Neural cell (in vitro differentiated cells): ENCODE results near the gene PPP4R3A. TPM values are rescaled to one million over a fixed set of nuclear protein-coding genes. Genes with fewer than 3 reads are reported as not detected.

Experiments
- H2AFZ ChIP-seq: fragments of 200-600, 300-800 bp; sonication (generic), shearing (Covaris generic); 2 replicates; pipeline ENCODE4 v1.6.0; 2014; ENCODE audit warnings: low read depth, mild to moderate bottlenecking, antibody characterized with exemption, low read length, moderate library complexity
- H3F3A ChIP-seq: fragments of 200-600 bp; shearing (Covaris generic); 2 replicates; pipeline ENCODE4 v1.6.1; 2016; ENCODE audit warnings: mild to moderate bottlenecking, moderate library complexity, mixed read lengths, antibody characterized with exemption, low read length; ENCODE audit not compliant: insufficient read depth, poor library complexity, severe bottlenecking
- H3K27ac ChIP-seq: fragments of 200-600, 300-800 bp; sonication (generic), shearing (Covaris generic); 2 replicates; pipeline ENCODE4 v1.5.1; 2014; ENCODE audit warnings: mild to moderate bottlenecking, low read length, moderate library complexity
- H3K27me3 ChIP-seq: fragments of 300-800, 200-600 bp; sonication (generic), shearing (Covaris generic); 2 replicates; pipeline ENCODE4 v1.6.0; 2014; ENCODE audit warnings: mild to moderate bottlenecking, low read depth, low read length, moderate library complexity; ENCODE audit not compliant: insufficient read depth
- H3K36me3 ChIP-seq: fragments of 300-800, 200-600 bp; sonication (generic), shearing (Covaris generic); 2 replicates; pipeline ENCODE4 v1.5.1; 2014; ENCODE audit warnings: mild to moderate bottlenecking, antibody characterized with exemption, low read length, moderate library complexity; ENCODE audit not compliant: insufficient read depth
- H3K4me2 ChIP-seq: fragments of 300-800, 200-600 bp; sonication (generic), shearing (Covaris generic); 2 replicates; pipeline ENCODE4 v1.6.0; 2014; ENCODE audit warnings: mild to moderate bottlenecking, low read length
- H3K4me3 ChIP-seq: fragments of 300-800, 200-600 bp; sonication (generic), shearing (Covaris generic); 2 replicates; pipeline ENCODE4 v1.5.1; 2014; ENCODE audit warnings: mild to moderate bottlenecking, low read length, moderate library complexity
- H3K79me2 ChIP-seq: fragments of 200-600 bp; shearing (Covaris generic); replicated peaks from 2 replicates; pipeline ENCODE4 v1.6.0; 2014; ENCODE audit warnings: mild to moderate bottlenecking, low read length, moderate library complexity; ENCODE audit not compliant: insufficient read depth
- H3K9ac ChIP-seq: fragments of 300-800, 200-600 bp; sonication (generic), shearing (Covaris generic); 2 replicates; pipeline ENCODE4 v1.6.1; 2016; ENCODE audit warnings: mild to moderate bottlenecking, low read length, mixed read lengths
- H3K9me2 ChIP-seq: fragments of 200-600 bp; shearing (Covaris generic); 2 replicates; pipeline ENCODE4 v1.6.1; 2016; ENCODE audit warnings: mild to moderate bottlenecking, low read length, mixed read lengths; ENCODE audit not compliant: insufficient read depth
- H3K9me3 ChIP-seq: fragments of 200-600, 300-800 bp; sonication (generic), shearing (Covaris generic); 2 replicates; pipeline ENCODE4 v1.6.1; 2016; ENCODE audit warnings: mild to moderate bottlenecking, mixed run types, low read length, moderate library complexity, mixed read lengths
- H4K20me1 ChIP-seq: fragments of 200-600 bp; shearing (Covaris generic); 2 replicates; pipeline ENCODE4 v1.6.1; 2016; ENCODE audit warnings: mild to moderate bottlenecking, mixed run types; ENCODE audit not compliant: insufficient read depth
- CTCF ChIP-seq: fragments of 450-650 bp; IDR thresholded peaks from 2 replicates; pipeline ENCODE4 v1.5.1; 2014; ENCODE audit warnings: antibody characterized with exemption, mild to moderate bottlenecking, moderate library complexity; ENCODE audit not compliant: poor library complexity, severe bottlenecking
- EP300 ChIP-seq: fragments of 450-650 bp; conservative IDR thresholded peaks from 2 replicates; pipeline ENCODE4 v1.6.1; 2014; ENCODE audit warnings: antibody characterized with exemption, mild to moderate bottlenecking, moderate library complexity; ENCODE audit not compliant: poor library complexity, severe bottlenecking
- EZH2 ChIP-seq: fragments of 200-600, 300-800 bp; shearing (Covaris generic), sonication (generic); IDR thresholded peaks from 2 replicates; pipeline ENCODE4 v1.6.1; 2014; ENCODE audit warnings: antibody characterized with exemption, low read length, borderline replicate concordance, mild to moderate bottlenecking; ENCODE audit not compliant: insufficient read depth, poor library complexity, severe bottlenecking
- MXI1 ChIP-seq: fragments of 450-650 bp; conservative IDR thresholded peaks from 2 replicates; pipeline ENCODE4 v1.6.1; 2014; ENCODE audit warnings: antibody characterized with exemption, mild to moderate bottlenecking; ENCODE audit not compliant: poor library complexity, severe bottlenecking
- POLR2AphosphoS5 ChIP-seq: IDR thresholded peaks from 2 replicates; pipeline ENCODE4 v1.6.1; 2012
- RAD21 ChIP-seq: fragments of 450-650 bp; conservative IDR thresholded peaks from 2 replicates; pipeline ENCODE4 v1.6.1; 2014; ENCODE audit warnings: antibody characterized with exemption, mild to moderate bottlenecking, moderate library complexity
- REST ChIP-seq: IDR thresholded peaks from 2 replicates; pipeline ENCODE4 v1.6.1; 2012; ENCODE audit warnings: borderline replicate concordance
- SMC3 ChIP-seq: fragments of 450-650 bp; conservative IDR thresholded peaks from 2 replicates; pipeline ENCODE4 v1.6.1; 2014; ENCODE audit warnings: antibody characterized with exemption, mild to moderate bottlenecking, moderate library complexity; ENCODE audit not compliant: poor library complexity
- TAF1 ChIP-seq: IDR thresholded peaks from 2 replicates; pipeline ENCODE4 v1.6.1; 2012; ENCODE audit warnings: low read depth
- polyA plus RNA-seq: library from polyadenylated mRNA; depleted of rRNA; stranded (reverse); fragments of >200 nt; gene quantifications from 2 replicates; pipeline ENCODE4 v1.2.3, GENCODE V29; 2014

Gene PPP4R3A
- polyA plus RNA-seq, 1 donor from 2014 or later: 99.4 TPM

- Histone ChIP-seq H3K4me3 (no peak overlapping the region), H3K36me3 (peaks cover 15% of the 10 kb centered on the region), H3K27me3 (no peaks in the 10 kb centered on the region), H3K9me2 (no peaks in the 10 kb centered on the region), H3F3A (no peaks in the 10 kb centered on the region), H2AFZ (no peak overlapping the region), H3K79me2 (no peaks in the 10 kb centered on the region), H3K9ac (no peak overlapping the region), H3K9me3 (no peaks in the 10 kb centered on the region), H4K20me1 (no peaks in the 10 kb centered on the region), H3K27ac (no peak overlapping the region), H3K4me2 (no peak overlapping the region)
- TF ChIP-seq EP300 (no peak), REST (no peak), EZH2 (no peak), POLR2AphosphoS5 (no peak), MXI1 (no peak), CTCF (no peak), RAD21 (no peak), SMC3 (no peak), TAF1 (no peak)
Observed at GRCh38 chr14:91466192-91466591, 43.9 kb downstream of the PPP4R3A start.

DNA sequence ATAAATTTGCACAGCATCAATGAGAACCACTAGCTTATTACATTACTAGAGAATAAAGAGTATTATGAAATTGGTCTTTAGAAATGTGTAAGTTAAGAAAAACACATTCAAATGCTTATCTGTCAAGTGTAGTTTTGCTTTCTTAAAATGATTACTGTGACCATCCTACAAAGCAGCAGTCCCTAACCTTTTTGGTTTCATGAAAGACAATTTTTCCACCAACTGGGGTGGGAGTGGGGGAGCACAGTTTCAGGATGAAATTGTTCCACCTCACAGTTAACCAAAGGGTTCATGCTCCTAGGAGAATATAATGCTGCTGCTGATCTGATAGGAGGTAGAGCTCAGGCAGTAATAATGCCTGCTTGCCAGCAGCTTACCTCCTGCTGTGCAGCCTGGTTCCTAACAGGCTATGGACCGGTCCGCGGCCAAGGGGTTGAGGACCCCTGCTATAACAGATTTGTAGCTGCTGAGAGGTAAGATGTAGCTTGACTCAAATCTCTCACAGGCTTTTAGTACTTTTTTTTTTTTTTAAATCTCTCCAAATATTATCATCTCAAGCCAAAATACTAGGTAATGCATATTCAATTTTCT, 45.4 kb downstream of the PPP4R3A start:
- no peak overlapping the region for H2AFZ ChIP-seq

More for the DNA sequence above, 45.4 kb downstream of the PPP4R3A start:
- no peak for TF ChIP-seq RAD21
- TF ChIP-seq EP300: no peak
- TF ChIP-seq CTCF: no peak
- no peak for TF ChIP-seq SMC3
- TF ChIP-seq EZH2: no peak
- no peak for TF ChIP-seq TAF1
- no peak for TF ChIP-seq POLR2AphosphoS5
- H3K36me3 ChIP-seq: peaks cover 7% of the 10 kb centered on the region
- no peak overlapping the region for H3K4me3 ChIP-seq
- no peaks in the 10 kb centered on the region for H3K9me3 ChIP-seq
- H3K9ac ChIP-seq: no peak overlapping the region
- H3K9me2 ChIP-seq: no peaks in the 10 kb centered on the region
- H4K20me1 ChIP-seq: no peaks in the 10 kb centered on the region
- H3K27ac ChIP-seq: no peak overlapping the region
- no peaks in the 10 kb centered on the region for H3K27me3 ChIP-seq
- no peaks in the 10 kb centered on the region for H3K79me2 ChIP-seq
- H3K4me2 ChIP-seq: no peak overlapping the region
- no peaks in the 10 kb centered on the region for H3F3A ChIP-seq
